GM18873 (cell line): ENCODE measurements around the gene EDDM13.
A peak's percentile ranks its signal among the peaks of the same experiment; 100 is the strongest.
"Not testable (repeated sequence)": the region's sequence is repeated elsewhere in the genome, so short reads cannot be mapped to it uniquely, and the experiment has no call there.

Experiments used
- ATAC-seq: cut with Tn5 transposase; IDR thresholded peaks from one replicate; pipeline ENCODE4 v1.9.1; 2021; ENCODE audit warnings: mild to moderate bottlenecking, moderate library complexity, moderate number of reproducible peaks; ENCODE audit not compliant: unreplicated experiment, low FRiP score

The EDDM13 gene

DNA sequence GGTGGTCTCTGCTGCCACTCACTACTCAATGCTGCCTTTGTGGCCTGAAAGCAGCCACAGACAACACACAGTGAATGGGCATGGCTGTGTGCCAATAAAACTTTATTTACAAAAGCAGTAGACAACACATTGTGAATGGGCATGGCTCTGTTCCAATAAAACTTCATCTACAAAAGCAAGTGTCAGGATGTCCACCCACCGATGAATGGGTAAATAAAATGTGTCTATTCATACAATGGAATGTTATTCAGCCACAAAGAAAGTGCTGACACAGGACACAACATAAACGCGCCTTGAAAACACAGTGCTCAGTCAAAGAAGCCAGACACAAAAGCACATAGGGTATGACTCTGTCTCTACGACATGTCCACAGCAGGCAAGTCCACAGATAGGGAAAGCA is 22.0 kb downstream of the EDDM13 start:
- no peak for ATAC-seq

DNA sequence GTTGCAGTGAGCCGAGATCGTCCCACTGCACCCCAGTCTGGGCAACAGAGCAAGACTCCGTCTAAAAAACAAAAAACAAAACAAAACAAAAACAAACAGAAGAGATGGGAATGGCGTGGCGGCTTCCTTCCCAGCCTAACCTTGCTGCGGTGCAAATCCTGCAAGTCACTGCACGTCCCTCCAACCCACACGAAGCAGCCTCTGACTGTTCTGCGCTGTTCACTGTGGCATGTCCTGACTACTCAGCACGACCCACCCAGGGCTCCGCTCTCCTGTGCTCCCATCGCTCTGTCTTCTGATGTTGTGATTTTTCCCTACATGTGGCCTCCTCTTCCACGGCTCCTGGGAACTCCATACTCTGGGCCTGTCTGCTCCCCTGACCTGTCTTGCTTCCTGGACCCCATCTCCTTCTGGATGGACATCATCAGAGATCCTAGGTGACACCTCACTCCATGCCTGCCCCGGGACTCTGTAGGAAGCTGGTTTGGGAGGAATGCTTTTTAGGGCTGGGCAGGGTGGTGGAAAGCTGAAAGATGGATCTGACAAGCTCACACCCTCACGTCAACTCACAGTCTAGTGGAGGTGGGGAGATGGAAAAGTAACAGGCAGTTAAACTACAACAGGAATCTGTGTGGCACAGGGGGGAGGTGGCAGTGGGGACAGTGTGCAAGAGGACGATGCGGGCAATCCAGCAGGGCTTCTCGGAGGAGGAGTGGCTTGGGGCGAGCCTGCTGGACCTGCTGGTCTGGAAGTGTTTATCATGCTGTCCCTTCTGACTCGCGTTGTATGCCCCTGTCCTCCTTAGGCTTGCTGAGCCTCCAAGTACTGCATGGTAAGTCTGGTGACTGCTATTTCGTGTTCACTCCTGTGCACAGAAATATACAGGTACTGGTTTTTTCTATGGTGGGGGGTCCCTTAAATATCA is 23.2 kb downstream of the EDDM13 start:
- ATAC-seq: no peak

DNA sequence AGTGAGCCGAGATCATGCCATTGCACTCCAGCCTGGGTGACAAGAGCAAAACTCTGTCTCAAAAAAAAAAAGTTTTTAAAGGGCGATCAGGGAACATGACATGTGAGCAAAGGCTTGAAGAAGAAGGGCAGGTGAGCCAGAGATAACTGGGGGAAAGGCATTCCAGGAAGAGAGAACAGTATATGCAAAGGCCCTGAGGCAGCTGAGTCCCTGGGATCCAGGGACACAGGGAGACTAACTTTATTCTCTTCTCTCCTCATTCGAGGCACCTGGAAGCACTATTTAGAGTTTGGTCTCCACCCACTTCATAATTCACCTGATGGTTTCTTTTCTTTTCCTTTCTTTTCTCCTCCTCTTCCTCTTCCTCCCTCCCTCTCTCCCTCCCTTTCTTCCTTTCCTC is 24.5 kb downstream of the EDDM13 start:
- ATAC-seq: no peak

DNA sequence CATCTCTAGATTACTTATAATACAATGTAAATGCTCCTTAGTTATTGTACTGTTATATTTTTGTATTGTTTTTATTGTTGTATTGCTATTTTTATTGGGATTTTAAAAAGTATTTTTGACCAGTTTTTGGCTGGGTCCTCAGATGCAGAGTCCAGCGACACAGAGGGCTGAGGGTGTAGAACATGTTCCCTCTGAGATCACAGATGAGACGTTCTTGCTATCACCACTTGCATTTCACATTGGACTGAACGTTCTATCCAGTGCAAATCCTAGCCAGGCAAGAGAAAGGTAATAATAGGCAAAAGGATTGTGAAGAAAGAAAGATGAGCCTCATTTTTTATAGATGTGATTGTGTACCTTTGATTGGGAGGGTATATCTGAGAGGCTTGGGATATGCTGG is 27.1 kb downstream of the EDDM13 start:
- ATAC-seq: no peak

DNA sequence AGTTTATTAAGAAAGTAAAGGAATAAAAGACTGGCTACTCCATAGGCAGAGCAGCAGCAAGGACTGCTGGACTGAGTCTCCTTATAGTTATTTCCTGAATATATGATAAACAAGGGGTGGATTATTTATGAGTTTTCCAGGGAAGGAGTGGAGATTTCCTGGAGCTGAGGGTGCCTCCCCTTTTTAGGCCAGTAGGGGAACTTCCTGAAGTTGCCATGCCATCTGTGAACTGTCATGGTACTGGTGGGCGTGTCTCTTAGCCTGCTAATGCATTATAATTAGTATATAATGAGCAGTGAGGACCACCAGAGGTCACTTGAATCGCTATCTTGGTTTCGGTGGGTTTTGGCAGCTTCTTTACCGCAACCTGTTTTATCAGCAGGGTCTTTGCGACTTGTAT is 28.6 kb downstream of the EDDM13 start:
- no peak for ATAC-seq

DNA sequence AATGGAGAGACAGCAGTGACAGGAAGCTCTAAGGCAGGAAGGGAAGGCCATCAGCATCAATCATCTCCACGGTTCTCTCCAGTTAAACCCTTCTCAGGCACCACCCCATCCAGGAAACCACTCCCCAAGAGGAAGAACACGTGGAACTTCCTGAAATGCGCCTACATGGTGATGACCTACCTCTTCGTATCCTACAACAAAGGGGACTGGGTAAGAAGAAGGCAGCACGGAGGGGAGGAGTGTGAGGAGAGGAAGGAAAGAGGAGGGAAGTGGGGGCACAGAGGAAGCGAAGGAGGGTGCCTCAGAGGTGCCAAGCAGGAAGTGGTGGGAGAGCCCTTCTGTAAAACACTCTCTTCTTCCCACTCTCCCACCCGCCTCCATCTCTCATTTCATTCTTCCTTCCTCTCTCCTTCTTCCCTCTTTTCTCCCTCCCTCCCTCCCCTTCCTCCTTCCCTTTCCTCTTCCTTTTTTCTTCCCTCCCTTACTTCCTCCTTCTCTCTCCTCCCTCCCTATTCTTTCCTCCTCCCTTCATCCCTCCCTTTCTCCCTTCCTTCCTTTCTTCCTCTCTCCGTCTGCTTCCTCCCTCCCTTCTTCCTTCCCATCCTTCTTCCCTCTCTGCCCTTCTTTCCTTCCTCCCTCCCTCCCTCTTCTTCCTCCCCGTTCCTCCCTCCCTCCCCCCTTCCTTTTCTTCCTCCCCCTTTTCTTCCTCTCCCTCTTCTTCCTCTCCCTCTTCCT is 29.5 kb downstream of the EDDM13 start:
- no peak for ATAC-seq

DNA sequence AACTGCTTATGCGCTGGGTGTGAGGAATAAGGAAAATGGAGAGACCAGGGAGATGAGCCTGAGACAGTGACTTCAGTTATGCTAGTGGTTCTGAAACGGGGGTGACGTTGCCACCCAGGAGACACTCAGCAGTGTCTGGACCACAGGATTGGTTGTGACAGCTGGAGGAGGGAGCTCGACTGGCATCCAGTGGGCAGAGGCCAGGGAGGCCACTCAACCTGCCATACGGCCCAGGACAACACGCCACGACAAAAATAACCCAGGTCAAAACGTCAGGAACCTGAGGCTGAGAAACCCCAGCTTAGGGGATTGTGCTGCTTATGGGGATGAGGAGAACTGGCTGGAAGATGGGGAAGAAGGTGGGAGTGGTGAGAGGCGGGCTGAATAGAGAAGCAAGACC is 31.7 kb downstream of the EDDM13 start:
- ATAC-seq: no peak

DNA sequence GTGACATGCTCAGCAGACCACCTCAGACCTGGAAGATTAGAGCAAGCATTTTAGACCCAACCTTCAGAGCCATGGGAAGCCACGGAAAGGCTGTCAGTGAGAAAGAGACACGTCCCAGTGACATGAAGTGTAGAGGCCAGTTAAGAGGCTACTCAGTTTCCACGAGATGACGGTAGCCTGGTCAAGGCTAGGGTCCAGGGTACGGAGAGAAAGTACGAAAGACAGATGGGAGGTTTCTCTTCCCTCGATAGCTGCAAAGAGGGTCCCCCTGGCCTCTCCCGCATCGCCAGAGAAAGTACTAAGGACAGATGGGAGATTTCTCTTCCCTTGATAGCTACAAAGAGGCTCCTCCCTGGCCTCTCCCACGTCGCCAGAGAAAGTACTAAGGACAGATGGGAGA is 33.5 kb downstream of the EDDM13 start:
- no peak for ATAC-seq

DNA sequence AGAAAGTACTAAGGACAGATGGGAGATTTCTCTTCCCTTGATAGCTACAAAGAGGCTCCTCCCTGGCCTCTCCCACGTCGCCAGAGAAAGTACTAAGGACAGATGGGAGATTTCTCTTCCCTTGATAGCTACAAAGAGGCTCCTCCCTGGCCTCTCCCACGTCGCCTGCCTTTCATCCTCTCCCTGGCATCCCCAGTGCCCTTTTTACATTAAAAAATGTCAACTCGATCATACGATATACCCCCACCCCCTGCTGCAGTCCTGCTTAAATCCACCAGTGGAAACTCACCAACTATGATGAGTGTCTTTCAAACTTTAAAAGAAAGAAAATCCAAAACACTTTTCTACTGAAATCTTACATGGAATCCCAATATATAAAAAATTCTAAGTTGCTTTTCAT is 34.5 kb downstream of the EDDM13 start:
- ATAC-seq: not testable (repeated sequence)

DNA sequence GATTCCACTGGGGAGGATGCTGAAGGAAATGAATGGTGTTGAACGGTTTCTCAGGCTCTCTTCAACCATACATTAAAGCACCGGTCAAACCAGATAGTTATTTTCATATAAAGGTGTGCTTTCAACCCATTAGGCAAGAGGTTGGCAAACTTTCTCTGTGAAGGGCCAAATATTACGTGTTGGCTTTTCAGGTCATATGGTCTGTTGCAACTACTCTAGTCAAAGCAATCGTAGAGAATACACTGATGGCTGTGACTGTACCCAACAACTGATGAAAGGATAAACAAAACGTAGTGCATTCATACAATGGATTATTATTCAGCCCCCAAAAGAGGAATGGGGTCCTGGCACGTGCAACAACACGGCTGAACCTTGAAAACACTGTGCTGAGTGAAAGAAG is 36.2 kb downstream of the EDDM13 start:
- no peak for ATAC-seq

DNA sequence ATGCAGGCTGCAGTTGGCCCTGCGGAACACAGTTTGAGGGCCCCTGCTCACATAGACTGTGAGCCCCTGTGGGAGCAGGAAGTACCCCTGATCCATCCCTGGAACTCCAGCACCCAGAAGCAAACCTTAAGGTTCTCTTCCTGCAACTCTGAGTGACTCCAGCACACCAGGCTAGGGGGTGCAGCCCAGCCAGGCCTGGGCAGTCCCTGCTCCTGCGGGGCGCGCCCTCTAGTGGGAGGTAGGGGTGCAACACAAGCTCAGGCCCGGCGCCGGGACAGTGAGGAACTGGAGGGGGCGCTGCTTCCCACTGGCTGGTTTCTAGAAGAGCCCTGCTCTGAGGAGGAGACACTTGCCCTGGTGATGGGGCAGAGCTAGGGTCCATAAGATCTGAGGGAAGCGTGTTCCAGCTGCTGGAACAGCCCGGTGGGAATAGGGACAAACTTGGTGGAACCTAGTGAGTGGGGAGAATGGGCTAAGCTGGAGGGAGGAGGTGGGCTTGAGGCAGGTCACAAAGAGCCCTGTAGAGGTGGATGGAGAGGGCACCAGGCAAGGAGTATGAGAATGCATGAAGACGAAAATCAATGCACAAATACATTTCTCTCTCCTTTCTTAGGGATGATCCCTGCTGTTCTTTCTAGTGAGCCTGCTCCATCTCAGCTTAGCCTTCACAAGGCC is 37.1 kb downstream of the EDDM13 start:
- no peak for ATAC-seq

DNA sequence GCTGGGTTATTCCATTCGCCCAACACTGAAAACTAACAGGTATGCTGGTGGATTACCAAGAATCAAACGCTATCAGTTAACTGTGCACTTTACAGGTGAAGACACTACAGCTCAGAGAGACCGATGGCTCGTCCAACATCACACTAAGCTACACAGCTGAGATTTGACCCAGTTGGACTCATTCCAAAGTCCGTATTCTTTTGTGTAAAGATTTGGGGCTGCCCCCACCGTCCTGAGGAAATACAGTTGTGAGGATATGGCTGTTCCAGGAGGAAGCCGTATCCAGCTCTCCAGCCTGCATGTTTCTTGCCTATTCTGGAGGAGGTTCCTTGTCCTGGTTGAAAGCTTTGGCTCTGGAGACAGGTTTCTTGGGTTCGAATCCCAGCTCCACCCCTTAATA is 37.9 kb downstream of the EDDM13 start:
- ATAC-seq: no peak

DNA sequence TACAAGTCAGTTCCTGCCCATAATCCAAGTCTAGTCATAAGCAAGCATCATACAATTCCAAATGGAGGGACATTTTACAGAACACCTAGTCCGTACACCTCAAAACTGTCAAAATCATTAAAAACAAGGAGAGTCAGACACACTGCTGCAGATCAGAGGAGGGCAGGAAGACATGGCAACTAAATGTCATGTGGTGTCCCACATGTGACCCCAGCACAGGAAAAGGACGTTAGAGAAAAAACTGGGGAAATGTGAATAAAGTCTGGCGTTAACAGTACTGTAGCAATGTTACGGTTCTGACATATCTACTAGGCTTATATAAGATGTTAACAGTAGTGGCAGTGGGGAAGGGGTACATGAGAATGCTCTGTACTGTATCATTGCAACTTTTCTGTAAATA is 39.8 kb downstream of the EDDM13 start:
- no peak for ATAC-seq

DNA sequence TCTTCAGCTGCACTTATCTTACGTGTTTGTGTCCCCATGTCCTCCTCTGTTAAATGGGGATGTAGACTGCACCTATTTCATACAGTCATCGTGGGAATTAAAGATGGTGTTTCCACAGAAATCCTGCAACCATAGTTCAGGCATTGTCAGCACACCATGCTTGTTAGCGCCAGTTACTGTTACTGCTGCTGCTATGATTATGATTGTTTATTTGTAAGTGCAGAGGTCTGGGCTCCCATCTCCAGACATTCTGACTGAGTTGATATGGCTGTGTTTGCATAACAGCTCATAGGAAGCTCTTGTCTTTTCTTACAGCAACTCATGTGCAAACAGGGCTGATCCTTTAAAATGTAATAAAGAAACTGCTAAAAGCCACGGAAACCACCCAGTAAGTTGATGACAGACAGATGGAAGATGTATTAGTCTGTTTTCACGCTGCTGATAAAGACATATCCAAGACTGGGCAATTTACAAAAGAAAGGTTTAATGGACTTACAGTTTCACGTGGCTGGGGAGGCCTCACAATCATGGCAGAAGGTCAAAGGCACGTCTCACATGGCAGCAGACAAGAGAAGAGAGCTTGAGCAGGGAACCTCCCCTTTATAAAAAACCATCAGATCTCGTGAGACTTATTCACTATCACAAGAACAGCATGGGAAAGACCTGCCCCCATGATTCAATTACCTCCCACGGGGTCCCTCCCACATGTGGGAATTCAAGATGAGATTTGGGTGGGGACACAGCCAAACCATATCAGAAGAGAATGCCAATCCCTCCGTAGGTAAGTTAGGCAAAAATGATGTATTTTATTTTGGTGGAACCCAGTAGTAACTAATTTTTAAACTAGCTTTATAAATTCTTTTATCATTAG is 40.5 kb downstream of the EDDM13 start:
- no peak for ATAC-seq

DNA sequence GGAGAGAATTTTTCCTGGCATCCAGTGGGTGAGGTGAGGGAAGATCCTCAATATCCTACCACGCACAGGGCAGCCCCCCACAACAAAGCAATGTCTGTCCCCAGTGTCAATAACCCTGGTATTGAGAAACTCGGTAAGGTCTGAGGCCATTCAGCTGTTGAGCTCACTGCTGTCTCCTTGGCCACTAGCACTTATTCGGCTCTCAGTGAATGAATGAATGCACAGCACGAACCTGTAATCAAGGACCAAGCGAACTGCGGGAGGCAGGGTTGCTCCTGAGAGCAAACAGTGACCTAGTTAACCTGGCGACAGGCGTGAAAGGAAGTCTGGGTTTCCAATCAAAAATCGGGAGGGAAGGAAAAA is 41.5 kb downstream of the EDDM13 start:
- no peak for ATAC-seq

DNA sequence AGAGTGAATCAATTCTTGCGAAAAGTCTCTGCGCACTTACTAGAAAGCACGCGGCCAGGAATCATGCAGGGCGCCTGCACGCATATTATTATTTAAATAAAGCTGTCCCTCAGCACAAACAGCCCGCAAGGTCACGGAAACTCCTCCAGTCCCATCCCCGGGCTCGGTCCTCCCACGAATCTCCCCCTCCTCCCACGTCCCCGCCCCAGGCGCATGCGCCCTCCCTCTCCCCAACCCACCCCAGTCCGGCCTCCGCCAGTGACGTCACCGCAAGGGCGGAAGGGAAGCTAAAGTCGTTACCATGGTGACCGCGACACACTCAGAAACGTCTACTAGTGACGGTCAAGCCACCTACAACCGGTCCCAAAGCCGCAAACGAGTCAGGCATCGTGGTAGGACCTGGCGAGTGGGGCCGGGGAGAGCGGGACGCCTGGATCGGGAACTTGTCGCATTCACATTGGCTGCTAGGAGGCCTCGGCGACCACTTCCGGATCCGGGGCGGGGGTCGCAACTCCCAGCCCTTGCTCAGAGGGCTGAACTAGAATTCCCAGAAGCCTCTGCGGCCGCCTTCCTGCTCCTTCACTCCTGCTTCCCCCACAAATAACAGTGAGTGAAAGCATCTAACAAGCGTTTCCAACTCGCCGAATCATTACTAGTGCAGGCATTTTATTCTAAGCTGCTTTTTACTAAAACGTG is 42.0 kb downstream of the EDDM13 start, which contains the start of gene ZSCAN5A:
Gene ZSCAN5A, minus strand, starts transcription at position 459 of the 696 bp plus-strand sequence. CDS start 89,793 bp downstream, outside the sequence.
- peak; percentile 49 for ATAC-seq

DNA sequence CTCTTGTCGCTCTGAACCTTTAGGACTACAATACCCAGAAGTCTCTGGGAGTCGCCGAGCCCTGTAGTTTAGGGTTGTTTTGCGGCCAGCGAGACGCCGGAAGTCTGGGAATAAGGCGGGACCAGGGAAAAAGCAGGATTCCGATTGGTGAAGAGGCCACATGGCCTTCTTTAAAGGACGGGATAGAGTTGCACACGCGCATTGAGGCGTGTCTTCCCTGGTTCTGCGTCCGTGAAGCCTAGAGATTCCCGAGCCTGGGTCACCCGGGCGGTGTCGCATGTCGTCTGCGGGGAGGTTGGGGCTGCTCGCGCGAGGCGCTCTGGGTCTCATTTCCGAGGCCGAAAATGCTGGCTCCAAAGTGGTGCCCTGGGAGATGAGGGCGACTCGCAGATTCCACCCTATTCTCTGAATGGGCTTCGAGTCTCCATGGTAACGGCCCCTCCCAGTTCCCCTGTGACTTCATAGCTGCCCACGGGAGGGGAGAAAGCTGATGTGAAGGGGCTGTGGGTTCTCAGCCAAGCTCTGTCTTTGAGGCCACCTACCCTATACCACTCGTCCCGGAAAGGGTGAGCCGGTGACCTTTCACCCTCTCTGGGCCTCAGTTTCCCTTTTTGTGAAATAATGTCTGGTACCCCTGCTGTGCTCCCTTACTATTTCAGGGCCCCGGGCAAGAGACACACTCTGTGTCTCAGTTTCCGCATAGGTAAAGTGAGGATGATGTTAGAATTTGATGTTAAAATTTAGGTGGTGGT is 42.7 kb downstream of the EDDM13 start:
- peak; percentile 75 for ATAC-seq

DNA sequence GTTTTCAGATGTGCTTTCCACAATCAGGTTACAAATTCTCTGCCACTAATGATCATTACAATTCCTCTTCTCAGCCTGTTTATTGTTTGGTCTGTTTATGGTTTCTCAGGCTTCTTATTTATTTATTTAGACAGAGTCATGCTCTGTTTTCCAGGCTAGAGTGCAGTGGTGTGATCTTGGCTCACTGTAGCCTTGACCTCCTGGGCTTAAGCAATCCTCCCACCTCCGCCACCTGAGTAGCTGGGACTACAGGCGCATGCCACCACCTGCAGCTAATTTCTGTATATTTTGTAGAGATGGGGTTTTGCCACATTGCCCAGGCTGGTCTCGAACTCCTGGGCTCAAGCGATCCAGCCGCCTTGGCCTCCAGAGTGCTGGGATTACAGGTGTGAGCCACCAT is 44.2 kb downstream of the EDDM13 start:
- ATAC-seq: no peak

DNA sequence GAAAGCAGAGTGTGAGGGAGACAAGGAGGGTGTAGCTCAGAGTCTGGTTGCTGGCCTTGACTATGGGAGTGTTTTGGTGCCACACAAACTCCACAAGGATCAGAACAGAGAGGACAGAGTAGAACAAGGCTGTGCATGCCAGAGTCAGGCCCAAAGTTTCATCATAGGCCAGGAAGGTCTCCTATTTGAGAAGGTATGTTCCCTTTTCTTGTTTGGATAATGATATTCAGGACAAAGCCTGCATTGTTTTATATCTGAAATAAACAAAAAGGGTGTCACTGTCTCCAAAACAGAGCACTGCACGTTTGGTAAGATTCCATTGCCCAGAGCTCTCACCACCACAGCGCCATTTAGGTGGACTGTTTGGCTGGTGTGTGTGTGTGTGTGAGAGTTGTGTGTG is 45.2 kb downstream of the EDDM13 start:
- no peak for ATAC-seq
